Loucy (cell line): ENCODE results near the gene ZMAT5.

ENCODE experiments used
- EZH2phosphoT487 ChIP-seq: fragments of 200-600 bp; IDR thresholded peaks from 2 replicates; pipeline ENCODE4 v1.6.1; 2018; ENCODE audit warnings: antibody characterized with exemption, mild to moderate bottlenecking, moderate library complexity, borderline replicate concordance
- TF ChIP-seq, protein P1 (sequence below): fragments of 200-600 bp; sonication (generic); conservative IDR thresholded peaks from 2 replicates; pipeline ENCODE4 v1.5.1; 2014; ENCODE audit warnings: mild to moderate bottlenecking, antibody characterized with exemption, low read length

DNA sequence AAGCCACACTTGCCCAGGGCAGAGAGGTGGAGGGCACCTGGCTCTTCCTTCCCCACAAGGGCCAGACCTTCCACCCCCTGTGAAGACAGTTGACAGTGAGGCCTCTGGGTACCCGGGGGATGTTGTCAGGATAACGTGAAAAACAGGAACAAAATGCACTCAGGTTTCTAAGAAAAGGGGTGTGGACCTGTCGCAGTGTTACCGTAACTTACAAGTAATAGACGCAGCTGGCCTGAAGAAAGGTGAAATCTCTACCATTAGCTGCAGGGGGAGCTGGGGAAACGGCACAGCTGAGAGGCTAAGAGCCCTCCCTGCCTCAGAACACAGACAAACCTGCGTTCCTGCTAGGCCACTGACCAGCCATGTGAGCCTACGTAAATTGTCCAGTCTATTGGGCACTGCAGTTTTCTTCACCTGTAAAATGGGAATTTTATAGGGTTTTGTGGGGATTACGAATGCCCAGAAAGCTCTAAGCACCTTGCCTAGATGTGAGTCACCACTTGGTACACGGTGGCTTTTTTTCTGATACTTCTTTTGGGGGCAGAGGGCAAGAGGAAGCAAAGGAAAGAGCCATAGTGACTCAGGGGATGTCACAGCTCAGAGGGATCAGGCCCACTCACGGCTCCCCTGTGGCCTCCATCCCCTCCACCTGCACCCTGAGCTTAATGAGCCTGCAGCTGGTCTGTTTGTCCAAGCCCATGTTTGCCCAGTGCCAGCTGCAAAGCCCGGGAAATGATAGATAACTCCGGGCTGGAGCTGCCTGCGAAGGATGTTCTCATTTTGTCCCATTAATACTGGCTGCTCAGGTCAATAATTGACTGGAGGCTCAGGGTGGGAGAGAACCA, 65.4 kb downstream of the ZMAT5 start:
- TF ChIP-seq, protein P1, sequence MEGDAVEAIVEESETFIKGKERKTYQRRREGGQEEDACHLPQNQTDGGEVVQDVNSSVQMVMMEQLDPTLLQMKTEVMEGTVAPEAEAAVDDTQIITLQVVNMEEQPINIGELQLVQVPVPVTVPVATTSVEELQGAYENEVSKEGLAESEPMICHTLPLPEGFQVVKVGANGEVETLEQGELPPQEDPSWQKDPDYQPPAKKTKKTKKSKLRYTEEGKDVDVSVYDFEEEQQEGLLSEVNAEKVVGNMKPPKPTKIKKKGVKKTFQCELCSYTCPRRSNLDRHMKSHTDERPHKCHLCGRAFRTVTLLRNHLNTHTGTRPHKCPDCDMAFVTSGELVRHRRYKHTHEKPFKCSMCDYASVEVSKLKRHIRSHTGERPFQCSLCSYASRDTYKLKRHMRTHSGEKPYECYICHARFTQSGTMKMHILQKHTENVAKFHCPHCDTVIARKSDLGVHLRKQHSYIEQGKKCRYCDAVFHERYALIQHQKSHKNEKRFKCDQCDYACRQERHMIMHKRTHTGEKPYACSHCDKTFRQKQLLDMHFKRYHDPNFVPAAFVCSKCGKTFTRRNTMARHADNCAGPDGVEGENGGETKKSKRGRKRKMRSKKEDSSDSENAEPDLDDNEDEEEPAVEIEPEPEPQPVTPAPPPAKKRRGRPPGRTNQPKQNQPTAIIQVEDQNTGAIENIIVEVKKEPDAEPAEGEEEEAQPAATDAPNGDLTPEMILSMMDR: 0 out of 2 replicates have a peak, but pooled peaks have one; percentile 16
- no peak for TF ChIP-seq EZH2phosphoT487
